DOHH2 (cell line): ENCODE measurements around the gene AFP.

Experiments
- EZH2phosphoT487 ChIP-seq: fragments of 200-600 bp; sonication (generic); IDR thresholded peaks from 2 replicates; pipeline ENCODE4 v1.6.1; 2017; ENCODE audit warnings: borderline replicate concordance, mild to moderate bottlenecking, antibody characterized with exemption, low read length, moderate library complexity, mixed read lengths
- TF ChIP-seq, protein P1 (sequence below): fragments of 200-600 bp; sonication (generic); IDR thresholded peaks from one replicate; pipeline ENCODE4 v1.5.1; 2014; ENCODE audit warnings: antibody characterized with exemption, mild to moderate bottlenecking, low read depth, low read length; ENCODE audit not compliant: poor library complexity, severe bottlenecking

DNA sequence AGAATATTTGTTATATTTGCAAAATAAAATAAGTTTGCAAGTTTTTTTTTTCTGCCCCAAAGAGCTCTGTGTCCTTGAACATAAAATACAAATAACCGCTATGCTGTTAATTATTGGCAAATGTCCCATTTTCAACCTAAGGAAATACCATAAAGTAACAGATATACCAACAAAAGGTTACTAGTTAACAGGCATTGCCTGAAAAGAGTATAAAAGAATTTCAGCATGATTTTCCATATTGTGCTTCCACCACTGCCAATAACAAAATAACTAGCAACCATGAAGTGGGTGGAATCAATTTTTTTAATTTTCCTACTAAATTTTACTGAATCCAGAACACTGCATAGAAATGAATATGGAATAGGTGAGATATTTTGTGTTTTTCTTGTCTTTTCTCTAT is at the start of gene AFP:
- no peak for TF ChIP-seq EZH2phosphoT487
- TF ChIP-seq, protein P1, sequence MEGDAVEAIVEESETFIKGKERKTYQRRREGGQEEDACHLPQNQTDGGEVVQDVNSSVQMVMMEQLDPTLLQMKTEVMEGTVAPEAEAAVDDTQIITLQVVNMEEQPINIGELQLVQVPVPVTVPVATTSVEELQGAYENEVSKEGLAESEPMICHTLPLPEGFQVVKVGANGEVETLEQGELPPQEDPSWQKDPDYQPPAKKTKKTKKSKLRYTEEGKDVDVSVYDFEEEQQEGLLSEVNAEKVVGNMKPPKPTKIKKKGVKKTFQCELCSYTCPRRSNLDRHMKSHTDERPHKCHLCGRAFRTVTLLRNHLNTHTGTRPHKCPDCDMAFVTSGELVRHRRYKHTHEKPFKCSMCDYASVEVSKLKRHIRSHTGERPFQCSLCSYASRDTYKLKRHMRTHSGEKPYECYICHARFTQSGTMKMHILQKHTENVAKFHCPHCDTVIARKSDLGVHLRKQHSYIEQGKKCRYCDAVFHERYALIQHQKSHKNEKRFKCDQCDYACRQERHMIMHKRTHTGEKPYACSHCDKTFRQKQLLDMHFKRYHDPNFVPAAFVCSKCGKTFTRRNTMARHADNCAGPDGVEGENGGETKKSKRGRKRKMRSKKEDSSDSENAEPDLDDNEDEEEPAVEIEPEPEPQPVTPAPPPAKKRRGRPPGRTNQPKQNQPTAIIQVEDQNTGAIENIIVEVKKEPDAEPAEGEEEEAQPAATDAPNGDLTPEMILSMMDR, result no peak
